HG02981 (cell line): Measurements from ENCODE around the gene KRT14.
"Not testable (repeated sequence)": the region's sequence is repeated elsewhere in the genome, so short reads cannot be mapped to it uniquely, and the experiment has no call there.

Experiments used
- ATAC-seq: cut with Tn5 transposase; IDR thresholded peaks from one replicate; pipeline ENCODE4 v1.9.1; 2021; ENCODE audit warnings: mild to moderate bottlenecking, moderate library complexity; ENCODE audit not compliant: unreplicated experiment

Gene KRT14

DNA sequence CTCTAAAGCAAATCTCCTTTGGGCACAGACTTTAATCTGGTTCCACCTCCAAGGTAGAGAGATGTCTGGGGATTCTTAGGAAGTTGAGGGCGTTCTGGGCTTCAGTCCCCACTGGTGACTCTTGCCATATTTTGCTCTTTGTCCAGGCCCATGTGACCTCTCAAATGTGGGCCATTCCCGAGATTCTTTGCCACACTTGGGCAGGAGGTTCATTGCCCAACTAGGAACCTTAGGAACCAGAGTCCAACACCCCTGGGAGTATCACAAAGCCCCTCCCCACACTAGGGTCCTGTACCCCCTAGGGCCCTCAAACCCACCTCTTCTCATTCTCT, 6.5 kb downstream of the KRT14 start:
- no peak for ATAC-seq

DNA sequence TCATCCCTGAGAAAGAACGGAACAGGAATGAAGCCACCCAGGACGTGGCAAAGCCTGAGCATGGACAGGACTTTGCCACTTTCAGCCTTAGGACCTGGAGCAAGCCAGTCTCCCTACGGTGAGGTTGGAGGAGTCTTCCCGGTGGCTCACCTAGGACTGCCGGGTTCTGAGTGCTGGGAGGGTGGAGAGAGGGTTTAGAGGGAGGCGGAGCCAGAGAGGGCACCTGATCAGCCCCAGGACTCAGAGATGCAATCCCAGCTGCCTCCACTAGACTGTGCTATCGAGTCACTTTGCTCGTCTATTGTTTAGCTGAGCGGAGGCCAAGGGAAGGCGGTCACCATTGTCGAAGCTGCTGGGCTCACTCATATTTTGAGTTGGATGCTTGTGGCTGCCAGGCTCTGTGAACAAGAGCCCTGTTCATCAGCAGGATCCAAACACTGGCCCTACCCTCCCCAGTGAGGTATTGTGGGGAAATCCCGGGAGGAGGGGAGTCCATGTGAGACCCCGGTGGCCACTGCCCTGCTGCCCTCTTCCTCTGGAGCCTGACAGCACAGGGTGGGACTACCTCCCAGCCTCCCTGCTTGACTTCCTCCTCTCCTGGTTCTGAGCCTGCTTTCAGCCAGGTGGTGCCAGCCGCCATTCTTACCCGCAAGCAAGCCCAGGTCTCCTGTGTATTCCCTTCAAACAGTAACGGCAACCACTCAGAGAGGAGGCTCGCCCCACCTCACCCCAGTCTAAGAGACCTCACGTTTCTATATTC, 7.0 kb downstream of the KRT14 start:
- ATAC-seq, result peak; percentile 54

DNA sequence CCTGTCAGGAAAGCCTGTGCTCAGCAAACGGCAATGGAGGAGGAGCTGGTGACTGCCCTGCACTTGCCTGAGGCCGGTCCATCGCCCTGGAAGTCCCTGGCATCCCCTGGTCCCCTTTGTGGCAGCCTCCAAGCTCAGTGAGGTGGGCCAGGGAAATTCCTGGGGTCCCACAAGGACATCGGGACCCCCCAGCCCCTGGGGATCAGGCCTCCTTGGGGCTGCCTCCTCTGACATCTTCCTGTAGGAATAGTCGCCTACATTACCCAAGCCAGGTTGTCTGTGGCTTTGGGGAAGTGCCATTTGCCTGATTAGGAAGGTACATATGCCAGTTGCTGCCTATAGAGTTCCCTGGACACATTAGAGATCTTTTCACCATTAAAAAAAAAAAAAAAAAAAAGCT, 7.7 kb downstream of the KRT14 start:
- no peak for ATAC-seq

DNA sequence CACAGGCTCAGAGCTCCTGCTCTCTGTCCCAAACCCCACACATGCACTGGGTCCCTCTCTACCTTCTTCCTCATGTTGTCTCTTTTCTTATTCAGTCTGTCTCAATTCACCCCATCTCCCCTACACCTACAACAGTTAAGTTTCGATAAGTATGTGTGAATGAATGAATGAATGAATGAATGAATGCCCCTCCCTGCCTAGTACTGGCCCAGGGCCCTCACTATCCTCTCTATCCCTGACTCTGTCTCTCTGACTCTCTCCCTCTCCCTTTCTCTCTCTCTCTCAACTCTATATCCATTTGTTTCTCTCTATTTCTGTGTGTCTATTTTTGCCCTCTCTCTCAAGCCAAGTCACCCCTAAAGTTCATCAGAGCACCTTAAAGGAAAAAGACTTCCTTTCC, 8.2 kb downstream of the KRT14 start:
- no peak for ATAC-seq

DNA sequence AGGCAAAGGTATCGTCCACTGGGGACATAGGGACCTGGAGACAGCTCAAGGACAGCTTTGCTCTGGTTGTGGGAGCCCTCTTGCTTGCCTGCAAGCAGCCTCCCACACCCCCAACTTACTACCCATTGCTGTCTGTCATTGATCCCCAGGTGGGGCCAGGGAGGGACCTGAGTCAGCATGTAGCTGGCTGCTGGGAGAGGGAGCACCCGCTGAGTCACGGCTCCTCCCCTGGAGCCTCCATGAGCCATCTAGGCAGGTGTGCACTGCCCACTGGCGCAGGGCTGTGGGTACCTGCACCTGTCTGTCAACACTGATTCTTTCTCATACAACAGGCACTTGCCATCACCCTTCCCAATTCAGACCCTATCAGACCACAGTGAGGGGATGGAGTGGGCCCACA, 10.0 kb downstream of the KRT14 start:
- not testable (repeated sequence) for ATAC-seq

DNA sequence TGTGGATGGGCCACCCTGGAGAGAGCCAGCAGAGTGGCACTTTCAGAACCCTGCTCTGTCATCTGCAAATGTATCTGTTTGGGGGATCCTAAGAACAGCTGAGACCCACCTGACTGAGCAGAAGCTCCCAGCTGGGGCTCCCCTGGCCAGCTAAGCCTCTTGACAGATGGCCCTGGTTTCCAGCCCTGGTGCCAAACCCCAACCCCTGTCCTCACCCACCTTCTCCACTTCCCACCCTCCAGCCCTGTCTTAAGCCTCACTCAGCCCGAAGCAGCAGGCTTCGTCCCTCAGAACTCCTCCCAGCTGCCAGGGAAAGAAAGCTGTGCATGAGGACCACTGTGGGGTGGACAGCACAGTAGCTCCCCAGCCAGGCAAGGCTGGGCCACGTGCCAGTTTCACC, 11.4 kb downstream of the KRT14 start:
- ATAC-seq, result no peak

DNA sequence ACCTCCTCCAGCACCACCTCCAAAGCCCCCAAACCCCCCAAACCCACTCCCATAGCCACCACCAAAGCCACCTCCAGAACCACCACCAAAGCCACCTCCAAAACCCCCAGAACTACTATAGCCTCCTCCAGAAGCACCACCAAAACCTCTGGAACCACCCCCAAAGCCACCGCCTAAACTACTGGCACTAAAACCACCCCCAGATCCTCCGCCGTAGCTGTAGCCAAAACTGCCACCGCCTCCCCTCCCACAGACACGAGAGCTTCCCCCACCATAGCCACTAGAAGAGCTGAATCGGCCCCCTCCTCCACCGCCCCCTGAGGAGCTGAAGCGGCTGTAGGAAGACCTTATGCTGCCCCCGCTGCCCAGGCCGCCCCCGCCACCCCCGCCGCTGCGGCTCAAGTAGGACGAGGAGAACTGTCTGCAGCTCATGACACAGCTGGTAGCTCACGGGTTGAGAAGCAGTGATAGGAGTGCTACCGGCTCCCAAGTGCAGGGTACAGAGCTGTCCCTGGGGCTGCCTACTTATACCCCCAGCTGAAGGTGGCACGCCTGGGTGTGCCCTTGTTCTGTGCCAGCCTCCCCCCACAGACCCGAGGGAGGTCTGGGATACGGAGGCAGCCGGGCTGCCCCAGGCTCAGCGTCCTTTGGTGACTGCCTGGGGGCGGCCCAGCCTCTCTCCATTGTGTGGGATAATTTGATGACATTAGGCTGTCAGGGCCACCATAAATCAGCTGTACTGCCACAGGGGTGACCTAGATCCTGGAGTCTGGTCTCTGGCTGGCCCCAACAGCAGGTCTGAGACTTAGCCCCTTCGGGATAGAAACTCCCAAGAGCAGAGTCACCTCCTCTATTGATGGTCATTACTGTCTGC, 14.9 kb downstream of the KRT14 start, which contains the start of gene KRT9:
KRT9 (minus strand) TSS at position 499 of the 874 bp plus-strand sequence; CDS start at position 432, 67 bp downstream.
- no peak for ATAC-seq

DNA sequence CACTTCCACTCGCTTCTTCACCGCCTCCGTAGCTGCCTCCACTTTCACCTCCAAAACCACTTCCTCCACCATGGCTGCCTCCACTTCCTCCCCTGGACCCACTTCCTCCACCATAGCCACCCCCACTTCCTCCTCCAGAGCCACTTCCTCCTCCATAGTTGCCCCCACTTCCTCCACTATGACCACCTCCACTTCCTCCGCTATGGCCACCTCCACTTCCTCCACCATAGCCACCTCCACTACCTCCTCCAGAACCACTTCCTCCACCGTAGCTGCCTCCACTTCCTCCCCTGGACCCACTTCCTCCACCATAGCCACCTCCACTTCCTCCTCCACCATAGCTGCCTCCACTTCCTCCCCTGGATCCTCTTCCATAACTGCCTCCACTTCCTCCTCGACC, 19.4 kb downstream of the KRT14 start:
- ATAC-seq, result no peak

DNA sequence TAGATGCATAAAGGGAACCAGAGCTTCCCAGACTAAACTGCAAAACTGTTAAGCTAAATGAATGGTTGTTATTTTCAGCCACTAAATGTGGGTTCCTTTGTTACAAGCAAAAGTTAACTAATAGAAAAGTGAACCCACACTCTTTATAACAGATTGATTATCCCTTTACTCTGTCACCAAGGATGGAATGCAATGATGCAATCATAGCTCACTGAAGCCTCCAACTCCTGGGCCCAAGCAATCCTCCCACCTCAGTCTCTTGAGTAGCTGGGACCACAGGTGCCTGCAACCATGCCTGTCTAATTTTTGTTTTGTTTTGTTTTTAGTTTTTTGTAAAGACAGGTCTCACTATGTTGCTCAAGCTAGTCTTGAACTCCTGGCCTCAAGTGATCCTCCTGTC, 21.4 kb downstream of the KRT14 start:
- no peak for ATAC-seq

DNA sequence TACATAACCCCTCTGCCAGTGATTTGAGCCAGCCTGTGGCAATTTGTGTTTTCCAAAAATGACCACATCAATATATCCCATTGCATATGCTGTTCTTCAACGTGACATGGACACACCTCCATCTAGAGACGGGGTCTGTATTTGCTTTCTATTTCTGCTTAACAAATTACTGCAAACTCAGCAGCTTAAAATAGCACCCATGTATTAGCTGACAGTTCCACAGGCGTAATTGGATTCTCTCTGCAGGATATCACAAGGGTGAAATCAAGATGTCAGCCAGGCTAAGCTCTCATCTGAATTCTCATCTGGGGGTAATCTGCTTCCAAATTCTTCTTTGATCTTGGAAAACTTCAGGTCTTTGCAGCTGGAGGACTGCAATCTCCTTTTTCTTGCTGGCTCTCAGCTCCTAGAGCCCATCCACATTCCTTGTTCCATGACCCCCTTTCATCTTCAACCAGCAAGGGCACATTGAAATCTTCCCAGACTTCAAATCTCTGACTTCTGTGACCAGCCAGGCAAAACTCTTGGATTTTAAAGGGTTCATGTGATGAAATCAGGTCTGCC, 23.0 kb downstream of the KRT14 start:
- ATAC-seq, result no peak

DNA sequence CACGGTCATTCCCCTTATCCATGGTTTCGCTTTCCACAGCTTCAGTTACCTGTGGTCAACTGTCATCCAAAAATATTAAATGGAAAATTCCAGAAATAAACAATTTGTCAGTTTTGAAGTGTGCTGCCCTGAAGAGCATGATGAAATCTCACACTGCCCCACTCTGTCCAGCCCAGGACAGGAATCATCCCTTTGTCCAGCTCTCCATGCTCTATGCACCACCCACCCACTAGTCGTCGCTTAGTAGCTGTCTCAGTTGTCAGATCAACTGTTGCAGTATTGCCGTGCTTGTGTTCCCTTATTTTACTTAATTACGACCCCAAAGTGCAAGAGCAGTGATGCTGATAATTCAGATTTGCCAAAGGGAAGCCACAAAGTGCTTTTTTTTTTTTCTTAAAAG, 25.1 kb downstream of the KRT14 start:
- ATAC-seq, result no peak

DNA sequence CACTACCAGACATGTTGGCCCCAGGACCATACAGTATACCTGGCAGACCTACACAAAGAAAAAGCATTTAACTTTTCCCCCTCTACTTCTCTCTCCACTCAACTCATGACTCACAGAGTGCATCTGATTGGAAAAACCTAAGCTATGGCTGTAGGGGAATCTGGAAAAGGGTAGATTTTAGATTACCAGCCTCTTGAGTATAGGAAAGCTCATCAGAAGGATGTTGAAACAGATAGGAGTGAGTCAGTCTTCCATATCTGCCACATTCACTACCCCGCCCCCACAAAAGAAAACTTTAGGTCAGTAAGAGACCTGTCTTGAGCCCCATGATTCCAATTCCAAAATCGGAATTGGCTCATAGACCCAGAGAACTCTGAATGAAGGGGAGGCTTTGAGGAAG, 27.1 kb downstream of the KRT14 start:
- ATAC-seq, result no peak

DNA sequence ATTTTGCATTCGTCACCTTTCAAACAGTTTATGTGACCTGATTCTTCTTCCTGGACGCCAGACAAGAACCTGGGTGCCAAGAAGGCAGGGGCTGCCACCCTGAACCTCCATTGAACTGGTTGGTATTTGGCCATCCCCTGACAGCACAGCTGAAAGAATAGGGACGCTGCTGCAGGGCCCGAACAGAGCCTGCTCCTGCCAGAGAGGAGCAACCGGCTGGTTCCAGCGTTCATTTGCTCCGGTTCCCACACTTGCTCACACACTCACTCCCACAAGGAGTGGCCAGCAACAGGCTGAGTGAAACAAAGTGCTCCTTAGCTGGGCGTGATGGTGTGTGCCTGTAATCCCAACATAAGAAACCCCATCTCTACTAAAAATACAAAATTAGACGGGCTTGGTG, 29.8 kb downstream of the KRT14 start:
- ATAC-seq, result no peak

DNA sequence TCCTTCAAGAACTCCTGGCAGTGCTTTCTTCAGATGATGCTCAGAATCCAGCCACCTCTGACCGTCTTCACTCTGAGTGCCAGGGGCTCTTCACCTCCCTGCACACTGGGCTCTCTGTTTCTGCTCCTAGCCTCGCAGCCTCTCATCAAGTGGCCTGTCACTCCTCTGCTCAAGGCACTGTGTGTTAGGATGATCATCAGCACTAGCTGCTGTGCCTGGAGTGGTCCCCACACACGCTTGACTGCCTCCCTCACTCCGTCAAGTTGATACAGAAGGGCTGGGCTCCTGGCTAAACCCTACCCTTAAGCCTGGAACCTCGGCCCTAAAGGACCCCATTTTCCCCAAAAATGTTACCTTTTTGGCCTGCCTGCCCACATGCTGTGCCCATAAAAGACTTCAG, 30.4 kb downstream of the KRT14 start:
- no peak for ATAC-seq

DNA sequence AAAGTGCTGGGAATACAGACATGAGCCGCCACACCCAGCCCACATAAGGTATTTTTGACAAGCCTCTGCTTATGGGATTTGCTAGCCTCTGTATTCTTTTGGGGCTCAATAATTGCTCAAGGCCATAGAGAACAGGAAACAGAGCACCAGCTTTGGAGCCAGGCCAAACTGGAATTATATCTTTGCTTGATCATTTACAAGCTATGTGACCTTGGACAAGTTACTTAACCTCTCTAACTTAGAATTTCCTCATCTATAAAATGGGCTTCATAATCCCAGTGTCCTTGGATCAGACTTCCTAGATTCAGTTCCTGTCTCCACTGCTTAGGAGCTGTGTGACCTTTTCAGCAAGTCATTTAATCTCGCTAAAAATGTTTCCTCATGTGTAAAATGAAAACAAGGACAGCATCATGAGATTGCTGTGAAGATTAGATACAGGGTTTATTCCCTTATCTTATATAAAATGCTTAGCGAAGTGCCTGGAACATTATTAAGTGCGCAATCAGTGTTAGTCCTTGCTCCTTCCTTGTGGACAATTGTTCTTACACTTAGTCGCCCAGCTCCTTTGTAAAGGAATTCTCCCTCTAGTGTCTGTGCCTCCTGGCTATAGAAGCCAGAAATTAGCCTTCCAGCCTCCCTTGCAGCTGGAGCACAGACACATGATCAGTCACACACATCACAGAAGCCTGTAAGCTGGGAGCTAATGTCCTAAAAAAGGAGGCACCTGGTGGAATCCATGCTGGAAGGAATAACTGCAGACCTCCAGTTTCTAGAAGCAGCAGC, 31.4 kb downstream of the KRT14 start:
- ATAC-seq, result no peak

DNA sequence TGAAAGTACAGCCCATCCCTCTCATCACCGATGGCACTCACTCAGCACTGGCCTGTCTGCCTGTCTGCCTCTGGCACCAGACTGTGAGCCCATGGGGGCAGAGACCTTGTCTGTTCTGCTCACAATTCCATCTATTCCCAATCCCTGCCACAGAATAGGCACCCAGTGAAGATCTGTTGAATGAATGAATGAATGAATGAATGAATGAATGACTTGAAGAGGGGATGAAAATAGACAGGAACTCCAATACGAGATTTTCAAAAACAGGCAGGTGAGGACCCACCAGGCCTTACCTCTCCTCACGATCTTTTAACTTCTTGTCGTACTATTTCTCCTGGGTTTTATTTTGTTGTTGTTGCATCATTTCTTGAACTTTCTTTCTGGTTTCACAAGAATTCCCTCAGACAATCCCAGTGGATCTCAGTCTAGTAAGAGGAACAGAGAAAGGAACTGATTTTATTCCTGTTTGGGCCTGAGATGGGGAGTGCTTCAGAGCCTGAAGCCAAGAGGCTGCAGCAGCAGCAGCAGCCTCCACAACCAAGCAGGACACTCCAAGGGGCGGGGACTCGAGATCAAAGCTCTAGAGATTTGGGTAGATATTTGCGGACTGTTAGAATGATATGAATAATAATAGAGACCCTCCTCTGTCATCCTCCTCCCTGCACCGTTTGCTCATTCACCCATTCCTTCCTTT, 32.6 kb downstream of the KRT14 start:
- no peak for ATAC-seq

DNA sequence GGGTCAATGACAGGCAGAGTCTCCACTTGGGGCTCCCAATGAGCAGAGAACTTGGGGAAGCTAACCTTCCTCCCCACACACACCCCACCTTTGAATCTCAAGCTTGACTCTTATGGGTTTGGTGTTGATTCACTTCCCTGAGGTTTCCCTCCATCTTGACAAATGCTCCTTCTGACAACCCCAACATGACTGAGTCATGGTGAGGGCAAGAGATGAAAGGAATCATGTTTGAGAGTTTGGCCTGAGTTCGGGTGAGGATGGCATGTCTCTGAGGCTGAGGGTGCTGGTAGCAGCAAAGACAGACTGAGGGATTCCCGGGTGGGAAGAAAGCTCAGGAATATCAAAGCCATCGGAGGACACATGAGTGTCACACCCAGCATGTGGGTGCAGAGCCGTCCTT, 33.5 kb downstream of the KRT14 start:
- no peak for ATAC-seq

DNA sequence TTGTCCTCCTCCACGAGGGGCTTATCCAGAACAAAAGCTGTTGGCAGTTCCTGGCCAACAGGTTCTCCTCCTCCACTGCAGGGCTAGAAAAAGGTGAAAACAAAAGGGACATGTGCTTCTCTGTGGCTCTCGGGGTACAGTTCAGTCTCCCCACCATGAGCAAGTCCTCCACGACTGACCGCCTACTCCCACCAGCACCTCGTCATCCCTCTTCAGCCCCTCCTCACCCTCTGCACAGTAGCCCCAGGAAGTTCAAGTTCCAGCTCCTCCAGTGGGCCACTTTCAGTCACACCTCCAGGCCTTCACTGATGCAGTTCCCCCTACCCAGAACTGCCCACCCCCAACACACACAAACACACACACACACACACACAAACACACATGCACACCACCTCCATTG, 34.2 kb downstream of the KRT14 start:
- ATAC-seq, result no peak

DNA sequence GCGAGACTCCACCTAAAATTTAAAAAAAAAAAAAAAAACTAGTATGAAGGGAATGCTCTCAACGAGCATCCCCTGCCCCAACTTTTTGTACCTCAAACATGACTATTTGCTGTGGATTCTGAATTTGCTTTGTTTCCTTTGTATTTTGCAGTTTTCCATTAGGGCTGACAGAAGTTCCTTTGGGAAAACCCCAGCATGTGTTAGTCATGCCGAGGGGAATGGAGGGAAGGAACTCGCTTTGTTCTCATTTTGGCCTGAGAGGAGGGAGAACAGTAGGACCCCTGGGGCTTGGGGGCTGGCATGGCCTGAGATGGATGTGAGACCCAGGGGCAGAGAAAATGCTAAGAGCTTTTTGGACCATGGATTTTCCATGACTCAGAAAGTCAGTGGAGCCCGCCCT, 35.3 kb downstream of the KRT14 start:
- no peak for ATAC-seq

DNA sequence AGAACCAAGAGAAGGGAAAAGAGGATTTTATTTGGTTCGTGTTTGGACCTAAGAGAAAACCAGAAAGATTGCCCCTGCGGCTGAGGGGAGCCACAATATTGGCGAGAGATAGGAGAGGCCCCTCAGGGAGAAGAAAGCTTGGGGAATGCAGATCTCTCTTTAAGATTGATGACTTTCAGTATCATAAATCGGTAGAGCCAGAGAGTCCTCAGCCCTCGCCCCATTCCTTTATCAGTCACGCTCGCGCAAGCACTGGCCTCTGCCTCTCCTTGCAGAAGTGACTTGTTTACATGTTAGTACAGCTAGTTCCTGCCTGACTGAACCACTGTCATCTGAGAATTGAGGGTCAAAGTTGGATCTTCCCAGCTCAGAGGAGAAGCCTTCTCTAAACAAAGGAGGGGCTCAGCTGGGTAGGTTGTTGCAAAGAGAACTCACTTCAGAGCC, 37.1 kb downstream of the KRT14 start:
- no peak for ATAC-seq
